NOMO-1 treated with dmso at 0.1 percent for 144 hours (cell line): ENCODE measurements around the gene TUFT1.
"Not testable (repeated sequence)": the region's sequence is repeated elsewhere in the genome, so short reads cannot be mapped to it uniquely, and the experiment has no call there.

Experiments
- DNase-seq: peaks from one replicate; lab custom pipeline; 2025; ENCODE audit not compliant: unreplicated experiment; lab: John Stamatoyannopoulos, UW

TUFT1 gene

DNA sequence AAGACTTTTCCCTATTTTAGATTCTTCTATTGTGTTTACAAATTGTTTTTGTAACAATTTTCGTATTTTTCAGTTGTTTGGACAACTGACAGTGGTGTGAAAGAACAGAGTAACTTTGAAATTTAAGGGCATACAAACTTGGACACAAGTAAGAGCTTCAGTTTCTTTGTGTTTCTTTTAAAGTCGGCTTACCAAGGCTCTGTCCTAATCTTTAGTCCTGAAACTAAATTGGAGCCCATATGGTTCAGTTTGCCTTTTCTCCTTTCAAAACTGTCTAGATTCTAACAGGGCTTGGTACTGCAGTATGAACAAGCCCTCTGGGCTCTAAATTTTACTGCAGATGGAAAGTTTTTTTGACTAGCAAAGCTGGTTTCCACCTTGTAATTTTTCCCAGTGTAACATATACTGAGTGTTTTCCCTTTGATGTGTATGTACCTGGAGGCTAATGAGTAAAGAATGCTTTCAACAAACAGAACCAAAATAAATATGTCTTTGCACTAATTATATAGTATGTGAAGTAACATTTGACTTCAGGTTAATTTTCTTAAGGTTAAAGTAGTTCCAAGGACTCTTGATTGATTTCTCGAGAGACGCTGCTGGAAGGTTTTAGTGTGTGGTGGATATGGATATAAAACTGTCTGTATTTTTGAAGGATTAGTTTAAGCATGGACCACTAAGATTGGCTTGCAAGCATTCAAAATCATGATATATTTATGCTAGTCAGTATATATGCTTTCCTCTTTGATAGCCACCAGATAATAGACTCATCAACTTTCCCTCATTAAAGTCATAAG, 75.8 kb downstream of the TUFT1 start:
- DNase-seq = no peak

GRCh38 chr1:151616505-151616849, 76.4 kb downstream of the TUFT1 start:
- DNase-seq = no peak

DNA sequence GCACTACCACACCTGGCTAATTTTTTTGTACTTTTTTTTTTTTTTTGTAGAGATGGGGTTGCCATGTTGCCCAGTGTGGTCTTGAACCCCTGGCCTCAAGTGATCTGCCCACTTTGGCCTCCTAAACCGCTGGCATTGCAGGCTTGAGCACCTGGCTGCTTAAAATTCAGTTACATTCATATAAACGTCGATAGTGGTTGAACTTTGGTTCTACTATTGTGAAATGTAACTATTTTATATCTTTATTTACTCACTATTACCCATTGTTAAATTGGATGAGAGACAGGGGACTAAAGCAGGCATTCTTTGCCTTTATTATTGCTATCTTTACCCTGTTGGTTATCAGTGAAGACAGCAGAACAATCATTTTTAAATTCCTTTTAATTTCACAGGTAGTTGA, 77.9 kb downstream of the TUFT1 start:
- no peak for DNase-seq

- DNase-seq = no peak
Measured at GRCh38 chr1:151618470-151618869, 78.4 kb downstream of the TUFT1 start.

DNA sequence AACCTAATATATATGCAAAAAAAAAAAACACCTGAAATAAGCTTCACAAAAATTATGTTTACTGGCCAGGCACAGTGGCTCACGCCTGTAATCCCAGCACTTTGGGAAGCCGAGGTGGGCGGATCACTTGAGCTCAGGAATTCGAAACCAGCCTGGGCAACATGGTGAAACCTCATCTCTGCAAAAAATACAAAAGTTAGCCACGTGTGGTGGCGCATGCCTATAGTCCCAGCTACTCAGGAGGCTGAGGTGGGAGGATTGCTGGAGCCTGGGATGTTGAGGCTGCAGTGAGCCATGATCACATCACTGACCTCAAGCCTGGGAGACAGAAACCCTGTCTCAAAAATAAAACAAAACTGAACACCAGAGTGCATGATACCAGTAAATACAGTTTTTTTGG, 78.9 kb downstream of the TUFT1 start:
- not testable (repeated sequence) for DNase-seq

DNA sequence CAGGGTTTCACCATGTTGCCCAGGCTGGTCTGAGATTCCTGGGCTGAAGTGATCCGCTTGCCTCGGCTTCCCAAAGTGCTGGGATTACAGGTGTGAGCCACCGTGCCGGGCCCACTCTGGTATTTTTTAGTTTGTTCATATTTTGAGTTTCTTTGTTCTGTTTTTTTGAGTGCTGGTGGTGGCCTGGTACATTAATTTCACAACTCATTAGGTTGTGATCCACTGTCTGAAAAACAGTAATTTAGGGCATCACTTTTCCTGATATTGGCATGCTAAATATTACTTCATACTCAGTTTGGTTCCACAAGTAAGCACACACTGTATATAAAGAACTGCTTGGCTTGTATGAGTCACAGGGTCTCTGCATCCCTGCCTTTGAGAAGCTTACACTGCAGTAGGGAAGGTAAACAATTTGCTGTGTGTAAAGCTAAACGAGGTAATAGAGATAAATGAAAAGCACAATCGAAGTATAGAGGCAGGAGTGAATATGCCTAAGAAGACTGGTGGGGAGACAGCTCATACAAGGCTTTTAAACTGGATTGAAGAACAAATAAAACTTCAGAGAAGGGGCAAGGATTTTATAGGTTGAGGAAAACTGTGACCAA, 79.5 kb downstream of the TUFT1 start:
- no peak for DNase-seq

DNA sequence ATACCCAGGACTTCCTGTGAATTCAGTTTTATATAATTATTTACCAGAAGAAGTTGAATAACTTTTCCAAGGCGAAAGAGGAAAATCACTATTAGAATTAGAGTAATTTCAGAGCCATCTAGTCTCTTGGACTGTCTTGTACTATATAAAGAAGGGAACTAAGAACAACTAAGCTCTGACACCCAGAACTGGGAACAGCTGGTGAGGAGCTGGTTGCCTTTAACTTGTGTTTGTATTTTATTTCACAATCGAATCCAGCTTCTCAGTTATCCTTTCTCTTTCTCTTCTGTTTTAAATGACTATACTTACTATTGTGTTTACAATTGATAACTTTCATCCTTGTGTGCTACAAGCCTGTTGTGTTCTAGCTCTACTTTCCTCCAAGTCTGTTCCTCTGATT, 80.2 kb downstream of the TUFT1 start:
- no peak for DNase-seq

DNA sequence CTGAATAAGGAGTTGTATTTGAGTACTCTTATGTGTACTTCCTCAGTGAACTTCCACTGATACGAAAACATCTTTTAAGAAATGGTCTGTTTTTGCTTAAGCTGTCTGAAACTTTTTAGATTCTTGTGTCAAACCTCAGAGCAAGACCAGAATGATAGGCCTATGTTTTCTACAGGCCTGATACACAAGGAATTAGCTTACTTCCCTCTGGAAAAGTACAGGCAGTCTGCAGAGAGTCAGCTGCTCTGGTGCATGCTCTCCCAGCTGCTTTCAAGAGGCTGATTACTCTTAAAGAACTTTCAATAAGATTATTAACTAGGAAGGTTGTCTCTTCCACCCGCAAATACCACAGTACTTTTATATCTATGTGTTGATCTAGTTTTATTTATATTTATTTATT, 81.2 kb downstream of the TUFT1 start:
- no peak for DNase-seq

GRCh38 chr1:151624783-151625182, 84.7 kb downstream of the TUFT1 start:
- no peak for DNase-seq

GRCh38 chr1:151626740-151627334, 86.7 kb downstream of the TUFT1 start:
- no peak for DNase-seq

DNA sequence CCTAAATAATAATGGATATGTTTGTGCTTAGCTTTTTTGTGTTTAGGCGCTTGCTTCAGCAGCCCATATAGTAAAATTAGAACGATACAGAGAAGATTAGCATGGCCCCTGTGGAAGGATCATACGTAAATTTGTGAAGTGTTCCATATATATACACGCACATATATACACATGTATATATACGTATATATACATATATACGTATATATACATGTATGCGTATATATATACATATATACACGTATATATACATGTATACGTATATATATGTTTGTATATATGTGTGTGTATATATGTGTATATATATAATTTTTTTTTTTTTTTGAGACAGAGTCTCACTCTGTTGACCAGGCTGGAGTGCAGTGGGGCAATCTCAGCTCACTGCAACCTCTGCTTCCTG, 89.2 kb downstream of the TUFT1 start:
- no peak for DNase-seq
